RWPE2 (cell line): ENCODE measurements around the gene INHBE.
"Not testable (repeated sequence)": the region's sequence is repeated elsewhere in the genome, so short reads cannot be mapped to it uniquely, and the experiment has no call there.

Source experiments
- ATAC-seq: fragments of 200-7000 bp; cut with Tn5 transposase; 3 replicates; pipeline ENCODE4 v1.9.1; 2021; ENCODE audit warnings: low read depth
- DNase-seq: peaks from one replicate; pipeline ENCODE4 v3.0.0-alpha.2; 2020; ENCODE audit warnings: low spot score
- H3K27ac ChIP-seq: fragments of 450-650 bp; 2 replicates; pipeline ENCODE4 v1.5.1; 2017; ENCODE audit warnings: mild to moderate bottlenecking; ENCODE audit not compliant: poor library complexity, severe bottlenecking
- H3K27me3 ChIP-seq: fragments of 250-450 bp; sonication (Bioruptor Pico); 2 replicates; pipeline ENCODE4 v1.5.1; 2021; ENCODE audit warnings: mild to moderate bottlenecking, moderate library complexity; ENCODE audit not compliant: insufficient read depth, poor library complexity, severe bottlenecking
- H3K36me3 ChIP-seq: fragments of 250-450 bp; sonication (Bioruptor Pico); 2 replicates; pipeline ENCODE4 v1.5.1; 2020; ENCODE audit warnings: low read depth, mild to moderate bottlenecking, moderate library complexity
- H3K4me1 ChIP-seq: fragments of 250-450 bp; sonication (Bioruptor Pico); 2 replicates; pipeline ENCODE4 v1.5.1; 2021; ENCODE audit warnings: mild to moderate bottlenecking, moderate library complexity; ENCODE audit not compliant: insufficient read depth, poor library complexity, severe bottlenecking
- H3K4me3 ChIP-seq: fragments of 250-450 bp; sonication (Bioruptor Pico); 2 replicates; pipeline ENCODE4 v1.5.1; 2021; ENCODE audit warnings: mild to moderate bottlenecking, moderate library complexity; ENCODE audit not compliant: severe bottlenecking
- H3K9me3 ChIP-seq: fragments of 250-450 bp; sonication (Bioruptor Pico); 2 replicates; pipeline ENCODE4 v1.5.1; 2021; ENCODE audit warnings: mild to moderate bottlenecking, moderate library complexity; ENCODE audit not compliant: severe bottlenecking
- TF ChIP-seq, protein P1 (sequence below): fragments of 450-650 bp; IDR thresholded peaks from one replicate; pipeline ENCODE4 v1.5.1; 2017; ENCODE audit warnings: mild to moderate bottlenecking, moderate library complexity; ENCODE audit not compliant: poor library complexity, severe bottlenecking

INHBE gene, protein sequence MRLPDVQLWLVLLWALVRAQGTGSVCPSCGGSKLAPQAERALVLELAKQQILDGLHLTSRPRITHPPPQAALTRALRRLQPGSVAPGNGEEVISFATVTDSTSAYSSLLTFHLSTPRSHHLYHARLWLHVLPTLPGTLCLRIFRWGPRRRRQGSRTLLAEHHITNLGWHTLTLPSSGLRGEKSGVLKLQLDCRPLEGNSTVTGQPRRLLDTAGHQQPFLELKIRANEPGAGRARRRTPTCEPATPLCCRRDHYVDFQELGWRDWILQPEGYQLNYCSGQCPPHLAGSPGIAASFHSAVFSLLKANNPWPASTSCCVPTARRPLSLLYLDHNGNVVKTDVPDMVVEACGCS

DNA sequence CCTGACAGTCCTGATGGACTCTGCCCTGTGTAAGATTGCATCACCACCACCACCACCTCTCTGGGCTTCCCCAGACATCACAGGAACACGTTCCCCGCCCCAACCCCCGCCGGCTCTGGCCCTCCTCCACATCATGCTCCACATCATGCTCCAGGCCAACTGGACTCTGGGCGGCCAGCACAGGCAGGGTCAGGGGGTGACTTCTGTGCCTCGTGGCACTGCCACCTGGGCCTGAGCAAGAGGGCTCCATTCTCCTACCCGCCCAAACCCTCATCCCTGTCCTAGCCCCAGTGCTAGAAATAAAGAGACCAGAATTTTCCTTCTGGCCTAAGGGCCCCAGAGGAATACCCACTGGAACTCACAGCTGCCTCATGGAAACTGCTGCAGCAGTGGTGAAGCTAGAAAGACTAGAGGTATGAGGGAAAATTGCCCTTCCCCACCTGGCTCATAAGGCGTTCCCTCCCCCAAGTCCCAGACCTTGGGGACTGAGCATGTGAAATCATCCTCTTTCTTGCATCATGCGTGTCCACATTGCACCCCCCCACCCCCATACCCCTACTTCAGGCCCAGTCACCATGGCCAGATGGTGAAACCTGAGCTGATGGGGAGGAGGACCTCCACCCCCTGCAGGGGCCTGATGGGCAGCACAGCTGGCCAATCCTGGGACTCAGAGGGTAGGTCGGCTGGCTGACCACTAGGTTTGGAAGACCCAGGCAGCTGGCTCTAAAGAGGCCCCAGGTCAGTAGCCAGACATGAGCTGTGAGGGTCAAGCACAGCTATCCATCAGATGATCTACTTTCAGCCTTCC is at the start of gene INHBE:
Gene INHBE (plus strand): TSS at position 742 of the 808 bp plus-strand sequence. CDS start 230 bp downstream, outside the sequence.
- H3K36me3 ChIP-seq, result no peaks in the 10 kb centered on the region
- DNase-seq, result no peak
- no peak within 1 kb of the TSS for H3K4me3 ChIP-seq
- peaks cover 29% of the 10 kb centered on the region for H3K4me1 ChIP-seq
- no peaks in the 10 kb centered on the region for H3K9me3 ChIP-seq
- no peak within 1 kb of the TSS for H3K27ac ChIP-seq
- ATAC-seq, result no peak
- TF ChIP-seq, protein P1, sequence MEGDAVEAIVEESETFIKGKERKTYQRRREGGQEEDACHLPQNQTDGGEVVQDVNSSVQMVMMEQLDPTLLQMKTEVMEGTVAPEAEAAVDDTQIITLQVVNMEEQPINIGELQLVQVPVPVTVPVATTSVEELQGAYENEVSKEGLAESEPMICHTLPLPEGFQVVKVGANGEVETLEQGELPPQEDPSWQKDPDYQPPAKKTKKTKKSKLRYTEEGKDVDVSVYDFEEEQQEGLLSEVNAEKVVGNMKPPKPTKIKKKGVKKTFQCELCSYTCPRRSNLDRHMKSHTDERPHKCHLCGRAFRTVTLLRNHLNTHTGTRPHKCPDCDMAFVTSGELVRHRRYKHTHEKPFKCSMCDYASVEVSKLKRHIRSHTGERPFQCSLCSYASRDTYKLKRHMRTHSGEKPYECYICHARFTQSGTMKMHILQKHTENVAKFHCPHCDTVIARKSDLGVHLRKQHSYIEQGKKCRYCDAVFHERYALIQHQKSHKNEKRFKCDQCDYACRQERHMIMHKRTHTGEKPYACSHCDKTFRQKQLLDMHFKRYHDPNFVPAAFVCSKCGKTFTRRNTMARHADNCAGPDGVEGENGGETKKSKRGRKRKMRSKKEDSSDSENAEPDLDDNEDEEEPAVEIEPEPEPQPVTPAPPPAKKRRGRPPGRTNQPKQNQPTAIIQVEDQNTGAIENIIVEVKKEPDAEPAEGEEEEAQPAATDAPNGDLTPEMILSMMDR, result no peak
- H3K27me3 ChIP-seq, result no peaks in the 10 kb centered on the region

DNA sequence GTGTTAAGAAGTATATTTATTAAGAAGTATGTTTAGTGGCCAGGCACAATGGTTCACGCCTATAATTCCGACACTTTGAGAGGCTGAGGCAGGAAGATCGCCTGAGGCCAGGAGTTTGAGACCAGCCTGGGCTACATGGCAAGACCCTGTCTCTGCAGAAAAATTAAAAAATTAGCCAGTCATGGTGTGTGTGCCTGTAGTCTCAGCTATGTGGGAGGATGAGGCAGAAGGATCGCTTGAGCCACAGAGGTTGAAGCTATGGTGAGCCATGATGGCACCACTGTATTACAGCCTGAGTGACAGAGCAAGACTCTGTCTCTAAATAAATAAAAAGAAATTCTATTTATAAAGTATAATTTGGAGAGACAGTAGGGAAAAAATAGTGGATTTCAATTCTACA is 44.6 kb upstream of the INHBE start:
- peaks cover 5% of the 10 kb centered on the region; the same call in 1 of the 2 replicates for H3K36me3 ChIP-seq
- DNase-seq, result no peak
- TF ChIP-seq, protein P1, result no peak
- ATAC-seq, result no peak
- H3K9me3 ChIP-seq, result no peaks in the 10 kb centered on the region
- no peaks in the 10 kb centered on the region for H3K27me3 ChIP-seq
- no peak overlapping the region for H3K4me3 ChIP-seq
- H3K27ac ChIP-seq, result no peak overlapping the region
- H3K4me1 ChIP-seq, result no peaks in the 10 kb centered on the region

- H3K27ac ChIP-seq, H3K4me3 ChIP-seq, H3K4me1 ChIP-seq, H3K9me3 ChIP-seq, ATAC-seq, DNase-seq, H3K27me3 ChIP-seq, H3K36me3 ChIP-seq: not testable (repeated sequence)
Observed at GRCh38 chr12:57414160-57414559, 40.9 kb upstream of the INHBE start.

GRCh38 chr12:57415088-57415487 is 40.0 kb upstream of the INHBE start:
- TF ChIP-seq, protein P1, result no peak
- Histone ChIP-seq H3K27ac (no peak overlapping the region), H3K27me3 (no peaks in the 10 kb centered on the region), H3K4me1 (peaks cover 3% of the 10 kb centered on the region), H3K9me3 (no peaks in the 10 kb centered on the region), H3K36me3 (peaks cover 6% of the 10 kb centered on the region; the same call in 1 of the 2 replicates), H3K4me3 (no peak overlapping the region)
- ATAC-seq, result no peak
- DNase-seq, result no peak

- ATAC-seq, result 0 out of 3 replicates have a peak, but pooled peaks have one; percentile 45
Observed at GRCh38 chr12:57416039-57416996, 38.8 kb upstream of the INHBE start.

More at GRCh38 chr12:57416039-57416996, 38.8 kb upstream of the INHBE start:
- TF ChIP-seq, protein P1, result no peak
- H3K27me3 ChIP-seq, result no peaks in the 10 kb centered on the region
- no peak overlapping the region for H3K4me3 ChIP-seq
- peaks cover 3% of the 10 kb centered on the region for H3K4me1 ChIP-seq
- no peaks in the 10 kb centered on the region for H3K9me3 ChIP-seq
- H3K27ac ChIP-seq, result no peak overlapping the region
- no peak for DNase-seq
- peaks cover 6% of the 10 kb centered on the region for H3K36me3 ChIP-seq
